Hepatocyte (in vitro differentiated cells): ENCODE data around the gene SERP2.

Experiments
- EZH2 ChIP-seq: fragments of 200-600 bp; sonication (generic); IDR thresholded peaks from 2 replicates; pipeline ENCODE4 v1.6.1; 2016; ENCODE audit warnings: antibody characterized with exemption, mild to moderate bottlenecking, borderline replicate concordance
- EZH2phosphoT487 ChIP-seq: fragments of 200-600 bp; sonication (generic); IDR thresholded peaks from one replicate; pipeline ENCODE4 v1.6.1; 2018; ENCODE audit warnings: antibody characterized with exemption, mild to moderate bottlenecking, low read depth, moderate library complexity; ENCODE audit not compliant: unreplicated experiment, severe bottlenecking
- TF ChIP-seq, protein P1 (sequence below): fragments of 200-600 bp; sonication (generic); IDR thresholded peaks from 2 replicates; pipeline ENCODE4 v1.5.1; 2016; ENCODE audit warnings: antibody characterized with exemption, mild to moderate bottlenecking; ENCODE audit not compliant: poor library complexity

GRCh38 chr13:44383945-44384344, 10.3 kb downstream of the SERP2 start:
- TF ChIP-seq EZH2, result no peak
- TF ChIP-seq, protein P1, sequence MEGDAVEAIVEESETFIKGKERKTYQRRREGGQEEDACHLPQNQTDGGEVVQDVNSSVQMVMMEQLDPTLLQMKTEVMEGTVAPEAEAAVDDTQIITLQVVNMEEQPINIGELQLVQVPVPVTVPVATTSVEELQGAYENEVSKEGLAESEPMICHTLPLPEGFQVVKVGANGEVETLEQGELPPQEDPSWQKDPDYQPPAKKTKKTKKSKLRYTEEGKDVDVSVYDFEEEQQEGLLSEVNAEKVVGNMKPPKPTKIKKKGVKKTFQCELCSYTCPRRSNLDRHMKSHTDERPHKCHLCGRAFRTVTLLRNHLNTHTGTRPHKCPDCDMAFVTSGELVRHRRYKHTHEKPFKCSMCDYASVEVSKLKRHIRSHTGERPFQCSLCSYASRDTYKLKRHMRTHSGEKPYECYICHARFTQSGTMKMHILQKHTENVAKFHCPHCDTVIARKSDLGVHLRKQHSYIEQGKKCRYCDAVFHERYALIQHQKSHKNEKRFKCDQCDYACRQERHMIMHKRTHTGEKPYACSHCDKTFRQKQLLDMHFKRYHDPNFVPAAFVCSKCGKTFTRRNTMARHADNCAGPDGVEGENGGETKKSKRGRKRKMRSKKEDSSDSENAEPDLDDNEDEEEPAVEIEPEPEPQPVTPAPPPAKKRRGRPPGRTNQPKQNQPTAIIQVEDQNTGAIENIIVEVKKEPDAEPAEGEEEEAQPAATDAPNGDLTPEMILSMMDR, result no peak
- no peak for TF ChIP-seq EZH2phosphoT487
